ENCODE data around the gene SPIN2B.
"Not testable (repeated sequence)": the region's sequence is repeated elsewhere in the genome, so short reads cannot be mapped to it uniquely, and the experiment has no call there.

SPIN2B gene

GRCh38 chrX:57121162-57121755 lies at the start of gene SPIN2B:
SPIN2B (minus strand) TSS chrX:57121548.
- DNase-seq = peak; percentile 65

- DNase-seq = no peak
These were observed 35.2 kb upstream of the SPIN2B start for GRCh38 chrX:57156397-57157049.

GRCh38 chrX:57155171-57155570 lies 33.8 kb upstream of the SPIN2B start:
- DNase-seq = no peak

GRCh38 chrX:57152222-57152621 lies 30.9 kb upstream of the SPIN2B start:
- not testable (repeated sequence) for DNase-seq

- no peak for DNase-seq
These were observed 17.3 kb upstream of the SPIN2B start for GRCh38 chrX:57138674-57139073.

- DNase-seq = no peak
These were observed 16.2 kb upstream of the SPIN2B start for GRCh38 chrX:57137501-57137900.

GRCh38 chrX:57137073-57137472 lies 15.7 kb upstream of the SPIN2B start, which contains the start of gene SPIN2A:
SPIN2A (minus strand) TSS chrX:57137397; CDS start chrX:57136597, 800 bp downstream.
- peak; percentile 28 for DNase-seq

GRCh38 chrX:57136589-57136988 lies 15.2 kb upstream of the SPIN2B start:
- DNase-seq = not testable (repeated sequence)

- no peak for DNase-seq
These were observed 13.9 kb upstream of the SPIN2B start for GRCh38 chrX:57135287-57135686.

GRCh38 chrX:57134702-57135101 lies 13.4 kb upstream of the SPIN2B start:
- DNase-seq = no peak

GRCh38 chrX:57133706-57134105 lies 12.4 kb upstream of the SPIN2B start:
- DNase-seq = no peak

GRCh38 chrX:57133284-57133683 lies 11.9 kb upstream of the SPIN2B start:
- not testable (repeated sequence) for DNase-seq

GRCh38 chrX:57132046-57132445 lies 10.7 kb upstream of the SPIN2B start:
- DNase-seq = no peak

GRCh38 chrX:57121816-57122215 lies 468 bp upstream of the SPIN2B start:
- no peak for DNase-seq

GRCh38 chrX:57120619-57121161 lies 658 bp downstream of the SPIN2B start:
- not testable (repeated sequence) for DNase-seq

GRCh38 chrX:57119416-57119815 lies 1.9 kb downstream of the SPIN2B start:
- DNase-seq = no peak

GRCh38 chrX:57117566-57117965 lies 3.8 kb downstream of the SPIN2B start:
- not testable (repeated sequence) for DNase-seq

GRCh38 chrX:57104921-57105398 lies 16.4 kb downstream of the SPIN2B start:
- DNase-seq = no peak

GRCh38 chrX:57104406-57104805 lies 16.9 kb downstream of the SPIN2B start:
- DNase-seq = no peak

GRCh38 chrX:57103489-57103888 lies 17.9 kb downstream of the SPIN2B start:
- no peak for DNase-seq

- DNase-seq = not testable (repeated sequence)
These were observed 18.4 kb downstream of the SPIN2B start for GRCh38 chrX:57102918-57103317.

- no peak for DNase-seq
These were observed 38.2 kb downstream of the SPIN2B start for GRCh38 chrX:57083143-57083542.

GRCh38 chrX:57074458-57074857 lies 46.9 kb downstream of the SPIN2B start:
- no peak for DNase-seq
